ENCODE data around the gene NT5DC2.

The NT5DC2 gene

GRCh38 chr3:52558436-52558835 lies 24.8 kb upstream of the NT5DC2 start:
- Histone ChIP-seq H3K36me3 (ENCODE audit: insufficient read depth, low read length) (peaks cover 58% of the 10 kb centered on the region; the same call in 1 of the 2 replicates), H3K27ac (no peak overlapping the region), H3K9ac (ENCODE audit: insufficient read length) (no peak overlapping the region), H3K9me3 (ENCODE audit: low read depth, low read length) (no peaks in the 10 kb centered on the region), H3K4me3 (no peak overlapping the region)
- no peak for DNase-seq (ENCODE audit: low read depth, low spot score)
- TF ChIP-seq POLR2AphosphoS5 (IDR thresholded peaks at IDR 0.05; ENCODE audit: borderline replicate concordance, low read depth, low read length) (no peak), FOXP2 (optimal IDR thresholded peaks at IDR 0.05; ENCODE audit: control extremely low read depth, extremely low read length, insufficient read depth) (no peak), EZH2 (IDR thresholded peaks at IDR 0.05) (no peak)

GRCh38 chr3:52557011-52557960 lies 23.6 kb upstream of the NT5DC2 start:
- TF ChIP-seq POLR2AphosphoS5 (IDR thresholded peaks at IDR 0.05; ENCODE audit: borderline replicate concordance, low read depth, low read length) (no peak), EZH2 (IDR thresholded peaks at IDR 0.05) (no peak), FOXP2 (optimal IDR thresholded peaks at IDR 0.05; ENCODE audit: control extremely low read depth, extremely low read length, insufficient read depth) (no peak)
- no peaks in the 10 kb centered on the region for H3K9me3 ChIP-seq (ENCODE audit: low read depth, low read length)
- H3K36me3 ChIP-seq (ENCODE audit: insufficient read depth, low read length) = peaks cover 59% of the 10 kb centered on the region; the same call in 1 of the 2 replicates
- H3K27ac ChIP-seq = no peak overlapping the region
- no peak overlapping the region for H3K9ac ChIP-seq (ENCODE audit: insufficient read length)
- no peak for DNase-seq (ENCODE audit: low read depth, low spot score)
- H3K4me3 ChIP-seq = no peak overlapping the region

- DNase-seq (ENCODE audit: low read depth, low spot score) = no peak
- Histone ChIP-seq H3K9ac (ENCODE audit: insufficient read length) (no peak overlapping the region), H3K27ac (no peak overlapping the region), H3K9me3 (ENCODE audit: low read depth, low read length) (no peaks in the 10 kb centered on the region), H3K4me3 (no peak overlapping the region), H3K36me3 (ENCODE audit: insufficient read depth, low read length) (peaks cover 52% of the 10 kb centered on the region; the same call in 1 of the 2 replicates)
- TF ChIP-seq POLR2AphosphoS5 (IDR thresholded peaks at IDR 0.05; ENCODE audit: borderline replicate concordance, low read depth, low read length) = no peak
- TF ChIP-seq FOXP2 (optimal IDR thresholded peaks at IDR 0.05; ENCODE audit: control extremely low read depth, extremely low read length, insufficient read depth) = no peak
- TF ChIP-seq EZH2 (IDR thresholded peaks at IDR 0.05) = no peak
Observed at GRCh38 chr3:52555056-52555455, 21.4 kb upstream of the NT5DC2 start.

GRCh38 chr3:52554026-52554755 lies 20.5 kb upstream of the NT5DC2 start:
- no peak overlapping the region for H3K4me3 ChIP-seq
- peaks cover 47% of the 10 kb centered on the region; the same call in 1 of the 2 replicates for H3K36me3 ChIP-seq (ENCODE audit: insufficient read depth, low read length)
- TF ChIP-seq EZH2 (IDR thresholded peaks at IDR 0.05) (no peak), POLR2AphosphoS5 (IDR thresholded peaks at IDR 0.05; ENCODE audit: borderline replicate concordance, low read depth, low read length) (no peak), FOXP2 (optimal IDR thresholded peaks at IDR 0.05; ENCODE audit: control extremely low read depth, extremely low read length, insufficient read depth) (no peak)
- H3K9ac ChIP-seq (ENCODE audit: insufficient read length) = no peak overlapping the region
- no peak overlapping the region for H3K27ac ChIP-seq
- no peaks in the 10 kb centered on the region for H3K9me3 ChIP-seq (ENCODE audit: low read depth, low read length)
- no peak for DNase-seq (ENCODE audit: low read depth, low spot score)

- no peak overlapping the region for H3K9ac ChIP-seq (ENCODE audit: insufficient read length)
- H3K27ac ChIP-seq = no peak overlapping the region
- H3K9me3 ChIP-seq (ENCODE audit: low read depth, low read length) = no peaks in the 10 kb centered on the region
- peaks cover 42% of the 10 kb centered on the region for H3K36me3 ChIP-seq (ENCODE audit: insufficient read depth, low read length)
- no peak for DNase-seq (ENCODE audit: low read depth, low spot score)
- H3K4me3 ChIP-seq = no peak overlapping the region
- TF ChIP-seq EZH2 (IDR thresholded peaks at IDR 0.05) (no peak), POLR2AphosphoS5 (IDR thresholded peaks at IDR 0.05; ENCODE audit: borderline replicate concordance, low read depth, low read length) (no peak), FOXP2 (optimal IDR thresholded peaks at IDR 0.05; ENCODE audit: control extremely low read depth, extremely low read length, insufficient read depth) (no peak)
Observed at GRCh38 chr3:52552089-52552488, 18.4 kb upstream of the NT5DC2 start.

GRCh38 chr3:52551118-52551517 lies 17.5 kb upstream of the NT5DC2 start:
- H3K9me3 ChIP-seq (ENCODE audit: low read depth, low read length) = no peaks in the 10 kb centered on the region
- no peak for DNase-seq (ENCODE audit: low read depth, low spot score)
- TF ChIP-seq POLR2AphosphoS5 (IDR thresholded peaks at IDR 0.05; ENCODE audit: borderline replicate concordance, low read depth, low read length) (no peak), EZH2 (IDR thresholded peaks at IDR 0.05) (no peak), FOXP2 (optimal IDR thresholded peaks at IDR 0.05; ENCODE audit: control extremely low read depth, extremely low read length, insufficient read depth) (no peak)
- H3K36me3 ChIP-seq (ENCODE audit: insufficient read depth, low read length) = peaks cover 48% of the 10 kb centered on the region
- no peak overlapping the region for H3K9ac ChIP-seq (ENCODE audit: insufficient read length)
- H3K27ac ChIP-seq = no peak overlapping the region
- no peak overlapping the region for H3K4me3 ChIP-seq

GRCh38 chr3:52547143-52547542 lies 13.5 kb upstream of the NT5DC2 start:
- no peak overlapping the region for H3K27ac ChIP-seq
- DNase-seq (ENCODE audit: low read depth, low spot score) = no peak
- H3K9me3 ChIP-seq (ENCODE audit: low read depth, low read length) = no peaks in the 10 kb centered on the region
- no peak overlapping the region for H3K4me3 ChIP-seq
- TF ChIP-seq POLR2AphosphoS5 (IDR thresholded peaks at IDR 0.05; ENCODE audit: borderline replicate concordance, low read depth, low read length) (no peak), EZH2 (IDR thresholded peaks at IDR 0.05) (no peak), FOXP2 (optimal IDR thresholded peaks at IDR 0.05; ENCODE audit: control extremely low read depth, extremely low read length, insufficient read depth) (no peak)
- no peak overlapping the region for H3K9ac ChIP-seq (ENCODE audit: insufficient read length)
- peaks cover 28% of the 10 kb centered on the region for H3K36me3 ChIP-seq (ENCODE audit: insufficient read depth, low read length)

All from SK-N-MC (cell line).